ENCODE measurements around the gene SERPINB1.
A peak's percentile ranks its signal among the peaks of the same experiment; 100 is the strongest.
"Not testable (repeated sequence)": the region's sequence is repeated elsewhere in the genome, so short reads cannot be mapped to it uniquely, and the experiment has no call there.

Gene SERPINB1

GRCh38 chr6:2872423-2873358, 31.0 kb upstream of the SERPINB1 start:
- TF ChIP-seq ZNF274 (IDR thresholded peaks at IDR 0.05; ENCODE audit: low read depth, low read length) = no peak

DNA sequence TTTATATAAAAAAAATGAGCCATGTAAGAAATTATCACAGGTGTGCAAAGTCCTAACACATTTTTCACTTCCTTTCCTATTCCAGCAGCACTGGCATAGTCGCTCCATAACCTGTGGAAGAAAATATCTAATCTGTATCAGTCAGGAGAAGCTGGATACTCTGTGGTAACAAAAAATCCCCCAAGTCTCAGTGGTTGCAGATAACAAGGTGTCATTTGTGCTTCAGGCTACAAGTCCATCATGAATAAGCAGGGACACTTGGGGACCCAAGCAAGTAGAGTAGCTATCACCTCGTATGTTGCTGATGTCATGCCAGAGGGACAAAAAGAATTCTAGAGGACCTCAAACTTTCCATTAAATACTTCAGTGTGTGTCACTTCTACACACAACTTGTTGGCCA, 30.3 kb upstream of the SERPINB1 start:
- no peak for TF ChIP-seq ZNF274 (IDR thresholded peaks at IDR 0.05; ENCODE audit: low read depth, low read length)
- H3K4me3 ChIP-seq (ENCODE audit: low read length) = no peak overlapping the region

More at GRCh38 chr6:2872423-2873358, 31.0 kb upstream of the SERPINB1 start:
- H3K4me3 ChIP-seq (ENCODE audit: low read length) = no peak overlapping the region

DNA sequence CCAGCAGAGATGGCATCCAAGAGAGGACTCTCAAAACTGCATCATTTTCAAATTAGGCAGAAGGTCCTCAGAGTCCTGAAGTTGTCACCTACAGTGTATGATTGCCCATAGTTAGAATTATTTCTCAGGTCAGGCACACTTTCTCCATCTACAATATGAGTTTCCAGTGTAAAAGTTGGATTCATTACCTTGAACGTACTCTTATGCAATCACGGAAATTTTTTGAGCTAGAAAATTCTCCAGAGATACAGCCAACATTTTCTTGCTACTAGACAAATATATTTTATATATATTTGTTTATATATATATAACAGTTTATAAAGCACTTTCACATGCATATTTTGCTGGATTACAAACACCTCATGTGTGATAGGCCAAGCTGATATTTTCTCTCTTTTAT, 29.4 kb upstream of the SERPINB1 start:
- no peak for TF ChIP-seq ZNF274 (IDR thresholded peaks at IDR 0.05; ENCODE audit: low read depth, low read length)
- H3K4me3 ChIP-seq (ENCODE audit: low read length) = no peak overlapping the region

GRCh38 chr6:2870046-2870636, 28.5 kb upstream of the SERPINB1 start:
- no peak for TF ChIP-seq ZNF274 (IDR thresholded peaks at IDR 0.05; ENCODE audit: low read depth, low read length)
- H3K4me3 ChIP-seq (ENCODE audit: low read length) = no peak overlapping the region

GRCh38 chr6:2868637-2869036, 27.0 kb upstream of the SERPINB1 start:
- TF ChIP-seq ZNF274 (IDR thresholded peaks at IDR 0.05; ENCODE audit: low read depth, low read length) = no peak
- H3K4me3 ChIP-seq (ENCODE audit: low read length) = no peak overlapping the region

DNA sequence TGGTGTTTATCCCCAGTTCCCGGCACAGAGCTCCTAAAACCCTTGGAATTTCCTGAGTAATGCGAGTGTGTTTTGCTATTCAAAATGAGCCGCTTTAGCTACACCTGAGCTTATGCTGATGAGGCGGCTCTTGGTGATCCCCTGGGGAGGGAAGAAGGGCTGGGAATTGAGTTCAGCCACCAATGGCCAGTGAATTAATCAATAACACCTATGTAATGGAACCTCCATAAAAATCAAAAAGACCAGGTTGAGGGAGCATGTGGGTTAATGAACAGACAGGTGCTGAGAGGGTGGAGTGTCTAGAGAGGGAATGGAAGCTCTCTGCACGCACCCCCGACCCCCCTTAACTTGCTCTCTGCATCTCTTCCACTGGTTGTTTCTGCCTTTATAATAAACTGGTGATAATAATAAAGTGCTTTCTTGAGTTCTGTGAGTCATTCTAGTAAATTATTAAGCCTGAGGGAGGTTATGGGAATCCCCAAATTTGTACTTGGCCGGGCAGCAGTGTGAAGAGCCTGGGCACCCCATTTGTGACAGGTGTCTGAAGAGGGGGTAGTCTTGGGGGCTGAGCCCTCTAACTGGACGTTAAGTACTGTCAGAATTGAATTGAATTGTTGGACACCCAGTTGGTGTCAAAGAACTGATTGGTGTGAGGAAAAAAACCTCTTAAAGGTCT, 24.6 kb upstream of the SERPINB1 start:
- no peak for TF ChIP-seq ZNF274 (IDR thresholded peaks at IDR 0.05; ENCODE audit: low read depth, low read length)
- H3K4me3 ChIP-seq (ENCODE audit: low read length) = peak overlapping the region; percentile 37; the same call in 1 of the 2 replicates

DNA sequence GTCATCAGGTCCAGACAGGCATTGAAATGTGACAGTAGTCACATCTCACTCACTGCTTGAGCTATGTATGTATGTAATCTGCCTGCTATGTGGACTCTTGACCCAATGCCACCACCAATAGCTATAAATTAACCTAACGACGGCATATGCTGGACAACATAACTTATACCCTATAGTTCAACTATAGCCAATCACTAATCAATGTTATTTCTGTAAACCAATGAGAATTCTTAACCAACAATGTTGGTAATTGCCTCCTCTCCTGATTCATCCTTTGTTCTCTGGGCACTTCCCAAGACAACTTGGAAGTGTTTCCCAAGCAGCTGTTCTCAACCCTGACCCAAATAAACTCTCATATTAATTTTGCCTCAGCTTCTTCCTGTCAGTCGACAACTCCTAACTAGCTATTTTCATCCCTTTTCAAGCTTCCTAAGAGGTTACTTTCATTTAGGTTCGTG, 24.1 kb upstream of the SERPINB1 start:
- TF ChIP-seq ZNF274 (IDR thresholded peaks at IDR 0.05; ENCODE audit: low read depth, low read length) = no peak
- H3K4me3 ChIP-seq (ENCODE audit: low read length) = peak overlapping the region; percentile 37; the same call in 1 of the 2 replicates

GRCh38 chr6:2865270-2865669, 23.6 kb upstream of the SERPINB1 start:
- TF ChIP-seq ZNF274 (IDR thresholded peaks at IDR 0.05; ENCODE audit: low read depth, low read length) = no peak
- H3K4me3 ChIP-seq (ENCODE audit: low read length) = no peak overlapping the region

- TF ChIP-seq ZNF274 (IDR thresholded peaks at IDR 0.05; ENCODE audit: low read depth, low read length) = no peak
- peak overlapping the region; percentile 46; the same call in 1 of the 2 replicates for H3K4me3 ChIP-seq (ENCODE audit: low read length)
Measured at GRCh38 chr6:2863901-2864300, 22.2 kb upstream of the SERPINB1 start.

- no peak for TF ChIP-seq ZNF274 (IDR thresholded peaks at IDR 0.05; ENCODE audit: low read depth, low read length)
- no peak overlapping the region; the same call in 1 of the 2 replicates for H3K4me3 ChIP-seq (ENCODE audit: low read length)
Measured at GRCh38 chr6:2862712-2863181, 21.1 kb upstream of the SERPINB1 start.

DNA sequence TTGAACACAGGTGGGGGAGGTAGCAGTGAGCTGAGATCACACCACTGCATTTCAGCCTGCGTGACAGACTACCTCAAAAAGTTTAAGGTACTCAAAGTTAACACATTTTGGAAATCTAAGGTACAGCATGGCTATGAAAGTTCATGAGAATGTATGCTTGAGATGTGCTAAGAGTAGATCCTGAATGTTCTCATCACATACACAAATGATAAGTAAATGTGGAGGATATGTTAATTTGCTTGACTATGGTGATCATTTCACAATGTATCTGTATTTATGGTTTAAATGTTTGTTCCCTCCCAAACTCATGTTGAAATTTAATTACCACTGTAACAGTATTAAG, 20.1 kb upstream of the SERPINB1 start:
- peak overlapping the region; percentile 13; the same call in 1 of the 2 replicates for H3K4me3 ChIP-seq (ENCODE audit: low read length)
- TF ChIP-seq ZNF274 (IDR thresholded peaks at IDR 0.05; ENCODE audit: low read depth, low read length) = no peak

DNA sequence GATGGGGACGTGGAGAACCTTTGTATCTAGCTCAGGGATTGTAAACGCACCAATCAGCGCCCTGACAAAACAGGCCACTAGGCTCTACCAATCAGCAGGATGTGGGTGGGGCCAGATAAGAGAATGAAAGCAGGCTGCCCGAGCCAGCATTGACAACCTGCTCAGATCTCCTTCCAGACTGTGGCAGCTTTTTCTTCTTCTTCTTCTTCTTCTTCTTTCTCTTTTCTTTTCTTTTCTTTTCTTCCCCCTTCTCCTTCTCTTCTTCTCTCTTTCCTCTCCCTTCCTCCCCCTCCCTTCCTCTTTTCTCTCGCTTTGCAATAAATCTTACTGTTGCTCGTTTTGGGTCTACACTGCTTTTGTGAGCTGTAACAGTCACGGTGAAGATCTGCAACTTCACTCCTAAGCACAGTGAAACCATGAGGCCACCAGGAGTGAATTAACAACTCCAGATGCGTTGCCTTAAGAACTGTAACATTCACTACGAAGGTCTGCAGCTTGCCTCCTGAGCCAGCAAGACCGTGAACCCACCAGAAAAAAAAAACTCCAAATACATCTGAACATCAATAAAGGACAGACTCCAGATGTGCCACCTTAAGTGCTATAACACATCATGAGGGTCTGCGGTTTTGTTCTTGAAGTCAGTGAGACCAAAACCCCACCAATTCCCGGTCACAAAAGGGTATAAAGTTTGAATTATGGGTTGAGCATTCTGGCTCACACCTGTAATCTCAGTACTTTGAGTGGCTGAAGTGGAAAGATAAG, 19.6 kb upstream of the SERPINB1 start:
- peak overlapping the region; percentile 13; the same call in 1 of the 2 replicates for H3K4me3 ChIP-seq (ENCODE audit: low read length)
- TF ChIP-seq ZNF274 (IDR thresholded peaks at IDR 0.05; ENCODE audit: low read depth, low read length) = no peak

DNA sequence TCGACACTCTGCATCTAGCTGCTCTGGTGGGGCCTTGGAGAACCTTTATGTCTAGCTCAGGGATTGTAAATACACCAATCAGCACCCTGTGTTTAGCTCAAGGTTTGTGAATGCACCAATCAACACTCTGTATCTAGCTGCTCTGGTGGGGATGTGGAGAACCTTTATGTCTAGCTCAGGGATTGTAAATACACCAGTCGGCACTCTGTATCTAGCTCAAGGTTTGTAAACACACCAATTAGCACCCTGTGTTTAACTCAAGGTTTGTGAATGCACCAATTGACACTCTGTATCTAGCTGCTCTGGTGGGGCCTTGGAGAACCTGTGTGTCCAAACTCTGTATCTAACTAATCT, 19.0 kb upstream of the SERPINB1 start:
- not testable (repeated sequence) for H3K4me3 ChIP-seq (ENCODE audit: low read length)

GRCh38 chr6:2859798-2860705, 18.4 kb upstream of the SERPINB1 start:
- not testable (repeated sequence) for H3K4me3 ChIP-seq (ENCODE audit: low read length)

All from GM08714 (cell line).